ENCODE results near the gene RAF1. TPM values are rescaled to one million over a fixed set of nuclear protein-coding genes. Genes with fewer than 3 reads are reported as not detected.

RAF1 gene
- total and polyA plus RNA-seq, 2 of the 8 experiments (the other 6 are each of a cell fraction or from before 2014, with no cell fraction given), result 103 to 118 TPM

- no peak for TF ChIP-seq RBBP5 (IDR thresholded peaks at IDR 0.05; ENCODE audit: borderline replicate concordance, low read depth, low read length)
- no peak for TF ChIP-seq GTF2F1 (IDR thresholded peaks at IDR 0.05; ENCODE audit: borderline replicate concordance, low read depth, low read length)
- no peak for TF ChIP-seq BCL11A (IDR thresholded peaks at IDR 0.05; ENCODE audit: low read depth in 2 of 2, low read length in 2 of 2)
- TF ChIP-seq TCF12 (IDR thresholded peaks at IDR 0.05; ENCODE audit: low read depth, low read length), result no peak
- TF ChIP-seq NANOG (IDR thresholded peaks at IDR 0.05; ENCODE audit: insufficient read depth, low read depth, low read length, poor library complexity, severe bottlenecking), result no peak
- no peak for TF ChIP-seq CBX5 (IDR thresholded peaks at IDR 0.05; ENCODE audit: low read depth, low read length)
- no peak for TF ChIP-seq RFX5 (IDR thresholded peaks at IDR 0.05; ENCODE audit: borderline replicate concordance, low read depth, low read length)
Observed at GRCh38 chr3:12560505-12561190, 103.3 kb downstream of the RAF1 start (continued).
